GM04503 (cell line): ENCODE measurements around the gene LPIN1.
A peak's percentile ranks its signal among the peaks of the same experiment; 100 is the strongest.

Experiments used
- DNase-seq: peaks from one replicate; pipeline ENCODE4 v3.0.0-alpha.2; 2012; ENCODE audit warnings: low read depth

The LPIN1 gene

GRCh38 chr2:11746376-11746806 lies at the start of gene LPIN1:
Gene LPIN1 (plus strand): TSS chr2:11746632. CDS start chr2:11765542, 18,910 bp downstream.
- peak; percentile 21 for DNase-seq

- DNase-seq = no peak
Measured at GRCh38 chr2:11696736-11697102, 49.7 kb upstream of the LPIN1 start.

- peak; percentile 28 for DNase-seq
Measured at GRCh38 chr2:11697103-11697871, 49.1 kb upstream of the LPIN1 start.

GRCh38 chr2:11698009-11698922 lies 48.2 kb upstream of the LPIN1 start:
- DNase-seq = no peak

- DNase-seq = no peak
Measured at GRCh38 chr2:11699686-11700670, 46.5 kb upstream of the LPIN1 start.

GRCh38 chr2:11701206-11701605 lies 45.2 kb upstream of the LPIN1 start:
- no peak for DNase-seq

- no peak for DNase-seq
Measured at GRCh38 chr2:11701751-11702301, 44.6 kb upstream of the LPIN1 start.

- DNase-seq = no peak
Measured at GRCh38 chr2:11702946-11703345, 43.5 kb upstream of the LPIN1 start.

GRCh38 chr2:11703700-11704099 lies 42.7 kb upstream of the LPIN1 start:
- no peak for DNase-seq

GRCh38 chr2:11705063-11705462 lies 41.4 kb upstream of the LPIN1 start:
- DNase-seq = no peak

- DNase-seq = no peak
Measured at GRCh38 chr2:11705711-11706110, 40.7 kb upstream of the LPIN1 start.

- no peak for DNase-seq
Measured at GRCh38 chr2:11708106-11708505, 38.3 kb upstream of the LPIN1 start.

GRCh38 chr2:11709293-11709692 lies 37.1 kb upstream of the LPIN1 start:
- no peak for DNase-seq

GRCh38 chr2:11710210-11710609 lies 36.2 kb upstream of the LPIN1 start:
- DNase-seq = peak; percentile 45

- DNase-seq = no peak
Measured at GRCh38 chr2:11710632-11711353, 35.6 kb upstream of the LPIN1 start.

- DNase-seq = no peak
Measured at GRCh38 chr2:11711354-11711716, 35.1 kb upstream of the LPIN1 start.

- DNase-seq = no peak
Measured at GRCh38 chr2:11711751-11712150, 34.7 kb upstream of the LPIN1 start.

- no peak for DNase-seq
Measured at GRCh38 chr2:11712866-11713265, 33.6 kb upstream of the LPIN1 start.

- DNase-seq = no peak
Measured at GRCh38 chr2:11713815-11714214, 32.6 kb upstream of the LPIN1 start.

GRCh38 chr2:11715987-11716652 lies 30.3 kb upstream of the LPIN1 start:
- DNase-seq = no peak
